Hepatocyte (in vitro differentiated cells): Measurements from ENCODE around the gene SCGB3A1.

Experiments
- EZH2 ChIP-seq: fragments of 200-600 bp; sonication (generic); IDR thresholded peaks from 2 replicates; pipeline ENCODE4 v1.6.1; 2016; ENCODE audit warnings: antibody characterized with exemption, mild to moderate bottlenecking, borderline replicate concordance
- EZH2phosphoT487 ChIP-seq: fragments of 200-600 bp; sonication (generic); IDR thresholded peaks from one replicate; pipeline ENCODE4 v1.6.1; 2018; ENCODE audit warnings: antibody characterized with exemption, mild to moderate bottlenecking, low read depth, moderate library complexity; ENCODE audit not compliant: unreplicated experiment, severe bottlenecking
- TF ChIP-seq, protein P1 (sequence below): fragments of 200-600 bp; sonication (generic); IDR thresholded peaks from 2 replicates; pipeline ENCODE4 v1.5.1; 2016; ENCODE audit warnings: antibody characterized with exemption, mild to moderate bottlenecking; ENCODE audit not compliant: poor library complexity

DNA sequence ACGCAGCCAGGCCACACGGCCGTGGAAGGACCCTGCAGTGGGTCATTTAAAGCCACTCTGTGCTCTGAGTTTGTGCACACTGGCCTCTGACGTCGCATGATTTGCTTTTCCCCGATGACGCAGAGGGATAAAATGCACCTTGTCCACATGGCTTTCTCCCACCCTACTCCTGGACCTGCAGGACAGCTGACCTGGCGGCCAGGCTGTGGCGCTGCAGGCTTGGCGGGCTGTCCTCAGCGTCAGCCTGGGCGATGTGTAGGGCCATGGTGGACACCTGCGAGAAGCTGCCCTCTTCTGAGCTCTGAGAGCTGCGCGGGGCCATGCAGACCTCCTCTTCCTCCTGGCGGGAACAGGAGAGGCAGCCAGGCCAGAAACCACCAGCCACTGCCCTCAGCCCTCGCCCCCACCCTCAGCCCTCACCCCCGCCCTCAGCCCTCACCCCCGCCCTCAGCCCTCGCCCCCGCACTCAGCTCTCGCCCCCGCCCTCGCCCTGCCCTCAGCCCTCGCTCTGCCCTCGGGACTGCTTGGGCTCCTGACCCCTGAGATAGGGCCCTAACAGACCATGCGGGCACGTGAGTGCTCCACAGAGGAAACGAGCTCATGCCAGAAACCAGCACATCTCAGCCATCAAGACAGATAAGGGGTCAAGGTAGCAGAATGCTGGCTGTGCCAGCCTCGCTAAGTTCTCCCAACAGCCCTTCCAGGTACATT is 20.0 kb upstream of the SCGB3A1 start:
- TF ChIP-seq, protein P1, sequence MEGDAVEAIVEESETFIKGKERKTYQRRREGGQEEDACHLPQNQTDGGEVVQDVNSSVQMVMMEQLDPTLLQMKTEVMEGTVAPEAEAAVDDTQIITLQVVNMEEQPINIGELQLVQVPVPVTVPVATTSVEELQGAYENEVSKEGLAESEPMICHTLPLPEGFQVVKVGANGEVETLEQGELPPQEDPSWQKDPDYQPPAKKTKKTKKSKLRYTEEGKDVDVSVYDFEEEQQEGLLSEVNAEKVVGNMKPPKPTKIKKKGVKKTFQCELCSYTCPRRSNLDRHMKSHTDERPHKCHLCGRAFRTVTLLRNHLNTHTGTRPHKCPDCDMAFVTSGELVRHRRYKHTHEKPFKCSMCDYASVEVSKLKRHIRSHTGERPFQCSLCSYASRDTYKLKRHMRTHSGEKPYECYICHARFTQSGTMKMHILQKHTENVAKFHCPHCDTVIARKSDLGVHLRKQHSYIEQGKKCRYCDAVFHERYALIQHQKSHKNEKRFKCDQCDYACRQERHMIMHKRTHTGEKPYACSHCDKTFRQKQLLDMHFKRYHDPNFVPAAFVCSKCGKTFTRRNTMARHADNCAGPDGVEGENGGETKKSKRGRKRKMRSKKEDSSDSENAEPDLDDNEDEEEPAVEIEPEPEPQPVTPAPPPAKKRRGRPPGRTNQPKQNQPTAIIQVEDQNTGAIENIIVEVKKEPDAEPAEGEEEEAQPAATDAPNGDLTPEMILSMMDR: no peak
- no peak for TF ChIP-seq EZH2phosphoT487
- no peak for TF ChIP-seq EZH2
